K562 (cell line): ENCODE measurements around the gene FAT2. TPM values are rescaled to one million over a fixed set of nuclear protein-coding genes. Genes with fewer than 3 reads are reported as not detected.

Source experiments
- ATAC-seq: fragments of 200-7000 bp; cut with Tn5 transposase; 3 replicates; pipeline ENCODE4 v1.9.1; 2020; ENCODE audit warnings: moderate library complexity
- BruUV-seq: library from RNA; stranded (reverse); fragments of 400-500 nt; replicated peaks from 2 replicates; lab custom pipeline; 2021; lab: Mats Ljungman, UMichigan
- CTCF ChIA-PET: fragments of 300-600 bp; formaldehyde crosslinking; extraction: SDS; loops from one replicate; lab custom pipeline; 2021; ENCODE audit warnings: low intra/inter-chr PET ratio; lab: Yijun Ruan, JAX
- POLR2A ChIA-PET: fragments of 300-600, 350-650 bp; sonication (Branson Sonifier 250); formaldehyde crosslinking; extraction: SDS; loops from one replicate; lab custom pipeline; 2021; ENCODE audit warnings: antibody characterized with exemption, inconsistent platforms; lab: Yijun Ruan, JAX
- DNase-seq, 4 experiments: peaks; one replicate each; pipeline versions ENCODE4 v3.0.0 to v3.0.0-alpha.2; 2011 to 2018; ENCODE audit warnings: low spot score in 3 of 4, mixed read lengths in 3 of 4; ENCODE audit errors: extremely low read depth in 1 of 4
- FAIRE-seq: peaks from 2 replicates; lab custom pipeline; 2011; peaks lifted over from hg19 to GRCh38; lab: Jason Lieb, UNC
- H2AFZ ChIP-seq: 2 replicates; pipeline ENCODE4 v1.6.0; 2011; ENCODE audit warnings: low read depth, low read length, control low read depth, inconsistent platforms
- H3K27ac ChIP-seq: fragments of 200-600 bp; 3 replicates; pipeline ENCODE4 v1.8.0; 2011; ENCODE audit warnings: low read depth, mild to moderate bottlenecking, control low read depth, inconsistent platforms, low read length, moderate library complexity, mixed read lengths; ENCODE audit errors: extremely low read depth
- H3K27me3 ChIP-seq, 2 experiments: fragments of 300-600 bp in 1 of 2; 2 replicates in 1 of 2; 3 replicates in 1 of 2; pipeline versions ENCODE4 v1.6.0 to v1.8.0; 2011; ENCODE audit warnings: inconsistent platforms in 2 of 2, low read length in 2 of 2, mild to moderate bottlenecking in 1 of 2, mixed read lengths in 1 of 2, moderate library complexity in 1 of 2; ENCODE audit not compliant: control insufficient read depth in 2 of 2, insufficient read depth in 2 of 2
- H3K36me3 ChIP-seq: fragments of 300-600 bp; 3 replicates; pipeline ENCODE4 v1.8.0; 2011; ENCODE audit warnings: mild to moderate bottlenecking, low read length, inconsistent platforms; ENCODE audit not compliant: control insufficient read depth, insufficient read depth
- H3K4me1 ChIP-seq, 2 experiments: fragments of 200-600 bp in 1 of 2; replicated peaks in 1 of 2; 2 replicates in 1 of 2; 3 replicates in 1 of 2; pipeline versions ENCODE4 v1.5.1 to v1.8.0; 2011; ENCODE audit warnings: inconsistent platforms in 2 of 2, low read length in 2 of 2, mild to moderate bottlenecking in 1 of 2, mixed read lengths in 1 of 2, moderate library complexity in 1 of 2; ENCODE audit not compliant: control insufficient read depth in 2 of 2, insufficient read depth in 2 of 2
- H3K4me2 ChIP-seq: 2 replicates; pipeline ENCODE4 v1.6.1; 2011; ENCODE audit warnings: low read length, control low read depth, inconsistent platforms, mixed read lengths; ENCODE audit not compliant: insufficient read depth
- H3K4me3 ChIP-seq: fragments of 200-600 bp; sonication (generic), shearing (Covaris generic); 2 replicates; pipeline ENCODE4 v1.5.1; 2016; ENCODE audit warnings: control low read depth, inconsistent platforms
- H3K79me2 ChIP-seq: fragments of 200-600 bp; 3 replicates; pipeline ENCODE4 v1.8.0; 2011; ENCODE audit warnings: low read length, inconsistent platforms; ENCODE audit not compliant: control insufficient read depth, insufficient read depth
- H3K9ac ChIP-seq, 2 experiments: 2 replicates each; pipeline versions ENCODE4 v1.6.0 to v1.6.1; 2011; ENCODE audit warnings: low read depth in 2 of 2, low read length in 2 of 2, control low read depth in 1 of 2, inconsistent platforms in 1 of 2, mild to moderate bottlenecking in 1 of 2, mixed read lengths in 1 of 2; ENCODE audit not compliant: insufficient read depth in 1 of 2
- H3K9me1 ChIP-seq: one replicate; pipeline ENCODE4 v1.6.0; 2011; ENCODE audit warnings: inconsistent platforms, mild to moderate bottlenecking, low read length, moderate library complexity; ENCODE audit not compliant: control insufficient read depth, insufficient read depth
- H3K9me3 ChIP-seq: replicated peaks from 2 replicates; pipeline ENCODE4 v1.5.1; 2011; ENCODE audit warnings: low read depth, low read length, inconsistent platforms; ENCODE audit not compliant: control insufficient read depth, insufficient read depth
- H4K20me1 ChIP-seq: replicated peaks from 2 replicates; pipeline ENCODE4 v1.6.1; 2011; ENCODE audit warnings: low read length, inconsistent platforms, mixed read lengths; ENCODE audit not compliant: control insufficient read depth, insufficient read depth
- ATF7 ChIP-seq: fragments of 450-650 bp; IDR thresholded peaks from 2 replicates; pipeline ENCODE4 v1.7.1; 2014; ENCODE audit warnings: mild to moderate bottlenecking, moderate library complexity
- BCL6 ChIP-seq: fragments of 250-450 bp; sonication (Bioruptor Pico); IDR thresholded peaks from 2 replicates; pipeline ENCODE4 v1.4.0; 2020
- DMBX1 ChIP-seq: fragments of 250-450 bp; sonication (Bioruptor Pico); IDR thresholded peaks from 2 replicates; pipeline ENCODE4 v1.8.0; 2022; ENCODE audit warnings: inconsistent platforms, mild to moderate bottlenecking, moderate library complexity, borderline replicate concordance
- ETV6 ChIP-seq, 3 experiments: fragments of 150-350 bp in 1 of 3; sonication (generic) in 1 of 3; formaldehyde crosslinking in 1 of 3; IDR thresholded peaks; 2 replicates each; pipeline versions ENCODE4 v1.6.1 to v1.8.0; 2014 to 2022; ENCODE audit warnings: borderline replicate concordance in 2 of 3, low read depth in 2 of 3, antibody characterized with exemption in 1 of 3, low read length in 1 of 3, mild to moderate bottlenecking in 1 of 3, missing genetic modification reagents in 1 of 3
- MYNN ChIP-seq, 2 experiments: sonication (generic); formaldehyde crosslinking in 1 of 2; IDR thresholded peaks; 2 replicates each; pipeline versions ENCODE4 v1.5.0 to v1.6.1; 2016 to 2020; ENCODE audit warnings: antibody characterized with exemption in 1 of 2, missing genetic modification reagents in 1 of 2
- PML ChIP-seq: IDR thresholded peaks from 2 replicates; pipeline ENCODE4 v1.6.1; 2012; ENCODE audit warnings: low read length, inconsistent platforms
- SREBF1 ChIP-seq: fragments of 150-350 bp; IDR thresholded peaks from 2 replicates; pipeline ENCODE4 v1.6.1; 2014; ENCODE audit warnings: antibody characterized with exemption, low read depth, low read length, borderline replicate concordance
- ZC3H8 ChIP-seq: fragments of 450-650 bp; IDR thresholded peaks from 2 replicates; pipeline ENCODE4 v1.6.1; 2017
- ZNF354B ChIP-seq: fragments of 250-450 bp; sonication (Bioruptor Pico); IDR thresholded peaks from 2 replicates; pipeline ENCODE4 v1.4.0; 2020
- ZNF436 ChIP-seq: fragments of 250-450, 450-650 bp; sonication (Bioruptor Pico); formaldehyde crosslinking; IDR thresholded peaks from 2 replicates; pipeline ENCODE4 v1.7.0; 2020; ENCODE audit warnings: mild to moderate bottlenecking
- ZNF699 ChIP-seq: fragments of 250-450 bp; sonication (Bioruptor Pico); IDR thresholded peaks from 2 replicates; pipeline ENCODE4 v1.8.0; 2021; ENCODE audit warnings: mild to moderate bottlenecking, moderate library complexity; ENCODE audit not compliant: insufficient replicate concordance
- ZNF75A ChIP-seq: fragments of 450-650 bp; formaldehyde crosslinking; IDR thresholded peaks from 2 replicates; pipeline ENCODE4 v1.4.0; 2020; ENCODE audit warnings: mild to moderate bottlenecking
- WGBS: fragments of 100-300 bp; shearing (Covaris generic); methylation state at CpG from one replicate; pipeline ENCODE4 v1.1.6; 2016; ENCODE audit warnings: low coverage, mixed read lengths; ENCODE audit not compliant: insufficient coverage; ENCODE audit errors: missing lambda C conversion rate; 5-methylcytosine and 5-hydroxymethylcytosine counted together
- in situ Hi-C: fragments of 300-500 bp; cut with MboI; formaldehyde crosslinking; loops from 4 replicates; pipeline ENCODE4 v1.15.0; 2018; ENCODE audit warnings: inconsistent platforms, mixed read lengths
- intact Hi-C: fragments of 100-400 bp; cut with micrococcal nuclease; formaldehyde crosslinking; loops from 2 replicates; pipeline ENCODE4 v1.14.2; 2022
- polyA plus RNA-seq, 8 experiments: library from polyadenylated mRNA; depleted of rRNA in 4 of 8; stranded (reverse) in 5 of 8; unstranded in 3 of 8; fragments of >200 nt; fragmentation: Nextera tagmentation in 2 of 8; fragmentation: Illumina TruSeq in 1 of 8; extraction: Ambion mirVana in 2 of 8; extraction: Trizol in 1 of 8; gene quantifications; 2 replicates each; pipeline versions ENCODE4 v1.2.1 to v1.2.3, GENCODE V29; 2011 to 2014; ENCODE audit warnings: inconsistent platforms in 1 of 8, missing spikeins in 1 of 8
- total RNA-seq, 7 experiments: library from RNA; depleted of rRNA in 6 of 7; stranded (reverse); fragments of >200 nt in 6 of 7; fragmentation: Illumina TruSeq in 2 of 7; extraction: Trizol in 2 of 7; gene quantifications; 2 replicates each; pipeline versions ENCODE4 v1.2.1 to v1.2.3, GENCODE V29; 2011 to 2021; ENCODE audit warnings: low replicate concordance in 1 of 7

The FAT2 gene
- total and polyA plus RNA-seq, 9 of the 15 experiments (the other 6 are each of a cell fraction or from before 2014, with no cell fraction given), result not detected

GRCh38 chr5:151630088-151630487 is 39.0 kb upstream of the FAT2 start:
- no TSS peak for BruUV-seq
- TF ChIP-seq ZNF75A (no peak), ATF7 (no peak), ZNF699 (CRISPR knock-in tag) (no peak), MYNN (IDR thresholded peaks at IDR 0.05) (no peak), MYNN (CRISPR knock-in tag; IDR thresholded peaks at IDR 0.05) (no peak), ZNF354B (no peak), PML (no peak)
- TF ChIP-seq, all 486 proteins: peak for 0
- ChIA-PET POLR2A (no interaction called here), CTCF (interaction anchor here (0.6 kb wide), 1 partner anchor 130 kb away, joined by 3 read pairs; no protein-coding TSS in a partner anchor)
- intact Hi-C loops, result no loop called here
- Histone ChIP-seq H4K20me1 (no peaks in the 10 kb centered on the region; the same call in 1 of the 2 replicates), H3K79me2 (no peaks in the 10 kb centered on the region), H3K4me3 (no peak overlapping the region), H2AFZ (no peak overlapping the region), H3K4me2 (no peak overlapping the region), H3K9me1 (peaks cover 5% of the 10 kb centered on the region), H3K27me3 (peaks cover 32 to 54% of the 10 kb centered on the region in 2 experiments; a peak in 4 of 5 replicates), H3K9me3 (no peaks in the 10 kb centered on the region), H3K36me3 (no peaks in the 10 kb centered on the region), H3K4me1 (no peaks in the 10 kb centered on the region), H3K27ac (no peak overlapping the region), H3K9ac (no peak overlapping the region)
- DNase-seq, result no peak
- FAIRE-seq, result no peak
- in situ Hi-C loops, result no loop called here
- ATAC-seq, result no peak

GRCh38 chr5:151628112-151628823 is 37.1 kb upstream of the FAT2 start:
- Histone ChIP-seq H3K9ac (no peak overlapping the region), H3K9me3 (no peaks in the 10 kb centered on the region), H3K27ac (no peak overlapping the region), H3K9me1 (peaks cover 5% of the 10 kb centered on the region), H3K79me2 (no peaks in the 10 kb centered on the region), H3K27me3 (peaks cover 29 to 46% of the 10 kb centered on the region in 2 experiments; a peak in 4 of 5 replicates), H3K36me3 (no peaks in the 10 kb centered on the region), H2AFZ (no peak overlapping the region), H3K4me1 (no peaks in the 10 kb centered on the region), H3K4me2 (no peak overlapping the region), H3K4me3 (no peak overlapping the region), H4K20me1 (no peaks in the 10 kb centered on the region; the same call in 1 of the 2 replicates)
- FAIRE-seq (no peak), DNase-seq (no peak), ATAC-seq (no peak)
- POLR2A ChIA-PET, result no interaction called here
- CTCF ChIA-PET, result no interaction called here
- no peak for TF ChIP-seq ZC3H8
- TF ChIP-seq DMBX1, result no peak
- TF ChIP-seq BCL6 (CRISPR knock-in tag), result no peak
- no peak for TF ChIP-seq SREBF1
- TF ChIP-seq ZNF436 (CRISPR knock-in tag), result no peak
- no peak for TF ChIP-seq ETV6 (IDR thresholded peaks at IDR 0.05; ENCODE audit: borderline replicate concordance in 1 of 2, low read depth in 2 of 2, low read length in 1 of 2)
- no peak for TF ChIP-seq ETV6 (CRISPR knock-in tag; IDR thresholded peaks at IDR 0.05; ENCODE audit: borderline replicate concordance)
- 1% methylated on average over 7 of the region's 7 CpGs for WGBS
- BruUV-seq, result no TSS peak
- in situ Hi-C loops, result no loop called here
- intact Hi-C loops, result no loop called here
